AG09319 (cell line): ENCODE measurements around the gene TPRN.
A peak's percentile ranks its signal among the peaks of the same experiment; 100 is the strongest.

Source experiments
- DNase-seq: peaks from one replicate; pipeline ENCODE4 v3.0.0-alpha.2; 2010; ENCODE audit warnings: low read depth; ENCODE audit errors: extremely low read depth
- TF ChIP-seq, protein P1 (sequence below): IDR thresholded peaks from 2 replicates; pipeline ENCODE4 v1.5.1; 2011; ENCODE audit warnings: low read depth, mild to moderate bottlenecking, inconsistent platforms, low read length, moderate library complexity

Gene TPRN

DNA sequence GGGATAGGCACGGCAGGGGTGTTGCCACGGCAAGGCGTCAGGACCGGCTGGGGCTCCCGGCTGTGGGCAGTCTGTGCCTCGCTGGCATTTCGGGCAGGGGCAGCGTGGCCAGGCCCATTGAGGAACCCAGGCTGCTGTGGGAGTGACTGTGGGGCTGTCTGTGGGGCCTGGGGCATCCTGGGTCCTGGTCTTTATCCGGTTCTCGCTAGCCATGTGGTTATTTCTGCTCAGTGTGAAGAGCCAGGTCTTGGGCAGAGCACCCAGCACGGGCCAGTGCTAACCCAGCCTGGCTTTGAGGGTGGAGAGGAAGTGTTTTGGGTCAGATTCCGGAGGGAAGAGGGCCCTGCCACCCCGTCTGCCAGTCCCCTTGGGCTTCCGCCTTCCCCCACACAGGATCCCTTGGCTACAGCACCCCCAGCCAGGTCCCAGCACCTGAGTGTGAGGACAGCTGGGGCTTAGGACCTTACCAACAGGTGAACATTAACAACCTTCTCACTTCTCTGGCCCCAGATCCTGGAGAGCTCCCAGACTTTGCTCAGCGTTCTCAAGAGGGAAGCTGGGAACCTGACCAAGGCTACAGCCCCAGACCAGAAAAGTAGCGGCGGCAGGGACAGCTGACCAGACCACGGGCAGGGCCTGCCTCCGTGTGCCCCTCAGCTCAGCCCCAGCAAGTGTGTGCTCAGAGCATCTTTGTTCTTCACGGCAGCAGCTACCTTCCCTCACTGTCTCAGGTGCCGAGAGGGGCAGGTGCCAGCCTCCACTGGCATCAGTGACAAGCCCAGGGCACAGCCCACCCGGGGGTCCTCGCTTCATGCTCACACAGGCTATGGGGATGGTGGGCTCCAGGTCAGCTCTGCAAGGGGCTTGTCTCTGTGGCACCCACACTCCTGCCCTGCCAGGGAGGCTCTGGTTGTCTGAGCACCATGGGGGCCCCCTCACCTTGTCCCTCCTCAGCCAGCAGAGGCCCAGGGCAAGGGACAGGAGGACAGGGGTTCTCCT is 10.9 kb downstream of the TPRN start:
- TF ChIP-seq, protein P1, sequence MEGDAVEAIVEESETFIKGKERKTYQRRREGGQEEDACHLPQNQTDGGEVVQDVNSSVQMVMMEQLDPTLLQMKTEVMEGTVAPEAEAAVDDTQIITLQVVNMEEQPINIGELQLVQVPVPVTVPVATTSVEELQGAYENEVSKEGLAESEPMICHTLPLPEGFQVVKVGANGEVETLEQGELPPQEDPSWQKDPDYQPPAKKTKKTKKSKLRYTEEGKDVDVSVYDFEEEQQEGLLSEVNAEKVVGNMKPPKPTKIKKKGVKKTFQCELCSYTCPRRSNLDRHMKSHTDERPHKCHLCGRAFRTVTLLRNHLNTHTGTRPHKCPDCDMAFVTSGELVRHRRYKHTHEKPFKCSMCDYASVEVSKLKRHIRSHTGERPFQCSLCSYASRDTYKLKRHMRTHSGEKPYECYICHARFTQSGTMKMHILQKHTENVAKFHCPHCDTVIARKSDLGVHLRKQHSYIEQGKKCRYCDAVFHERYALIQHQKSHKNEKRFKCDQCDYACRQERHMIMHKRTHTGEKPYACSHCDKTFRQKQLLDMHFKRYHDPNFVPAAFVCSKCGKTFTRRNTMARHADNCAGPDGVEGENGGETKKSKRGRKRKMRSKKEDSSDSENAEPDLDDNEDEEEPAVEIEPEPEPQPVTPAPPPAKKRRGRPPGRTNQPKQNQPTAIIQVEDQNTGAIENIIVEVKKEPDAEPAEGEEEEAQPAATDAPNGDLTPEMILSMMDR: no peak
- DNase-seq: no peak

DNA sequence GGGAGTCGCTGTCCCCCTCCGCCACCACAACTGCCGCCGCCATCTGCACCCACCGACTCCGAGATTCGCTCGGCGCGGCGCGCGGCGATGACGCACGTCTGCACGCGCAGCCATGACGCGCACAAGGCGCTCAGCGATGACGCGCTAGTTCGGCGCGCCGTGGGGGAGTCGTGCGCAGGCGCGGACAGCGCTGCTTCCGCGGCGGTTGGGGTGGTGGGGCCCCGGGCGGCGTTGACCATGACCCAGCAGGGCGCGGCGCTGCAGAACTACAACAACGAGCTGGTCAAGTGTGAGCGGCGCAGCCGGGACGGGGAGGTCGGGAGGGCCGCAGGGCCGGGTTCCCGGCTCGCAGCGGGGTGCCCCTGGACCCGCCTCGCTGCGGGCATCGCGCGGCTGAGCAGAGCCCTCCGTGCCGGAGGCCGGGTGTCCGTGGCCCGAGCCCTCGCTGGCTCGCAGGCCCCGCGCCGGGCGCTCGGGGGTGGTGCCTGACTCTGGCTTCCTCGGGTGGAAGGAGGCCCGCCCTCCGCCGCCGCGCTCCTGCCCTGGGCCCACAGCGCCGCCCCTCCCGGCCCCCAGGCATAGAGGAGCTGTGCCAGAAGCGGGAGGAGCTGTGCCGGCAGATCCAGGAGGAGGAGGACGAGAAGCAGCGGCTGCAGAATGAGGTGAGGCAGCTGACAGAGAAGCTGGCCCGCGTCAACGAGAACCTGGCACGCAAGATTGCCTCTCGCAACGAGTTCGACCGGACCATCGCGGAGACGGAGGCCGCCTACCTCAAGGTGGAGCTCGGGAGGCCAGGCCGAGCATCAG is 11.8 kb downstream of the TPRN start, which contains the start of the genes ANAPC2 and SSNA1:
Gene ANAPC2 (minus strand): TSS at position 71 of the 807 bp plus-strand sequence. CDS start 28 bp downstream, at position 43.
Gene SSNA1 (plus strand): TSS at position 187 of the 807 bp plus-strand sequence. CDS start 51 bp downstream, at position 238.
- DNase-seq: peak; percentile 78

DNA sequence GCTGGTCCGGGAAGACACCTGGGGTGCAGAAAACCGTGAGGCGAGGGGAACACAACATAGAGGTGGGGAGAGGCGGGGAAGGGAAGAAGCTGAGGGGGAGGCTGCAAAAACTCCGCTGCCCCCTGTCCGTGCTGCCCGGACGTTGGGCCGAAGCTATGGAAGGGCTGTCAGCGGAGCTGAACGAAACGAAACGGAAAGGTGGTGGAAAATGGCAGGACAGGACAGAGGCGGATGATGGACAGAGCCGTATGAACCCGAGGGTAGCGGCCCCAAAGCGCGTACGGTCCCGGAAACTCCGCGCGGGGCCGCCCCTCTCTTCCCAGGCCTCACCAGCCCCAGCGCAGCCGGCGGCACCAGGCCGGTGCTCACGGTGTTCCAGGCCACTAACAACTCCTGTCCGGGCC is 12.5 kb downstream of the TPRN start:
- TF ChIP-seq, protein P1: no peak
- DNase-seq: no peak

More for the DNA sequence above, 11.8 kb downstream of the TPRN start, which contains the start of the genes ANAPC2 and SSNA1:
- TF ChIP-seq, protein P1: peak; percentile 47

DNA sequence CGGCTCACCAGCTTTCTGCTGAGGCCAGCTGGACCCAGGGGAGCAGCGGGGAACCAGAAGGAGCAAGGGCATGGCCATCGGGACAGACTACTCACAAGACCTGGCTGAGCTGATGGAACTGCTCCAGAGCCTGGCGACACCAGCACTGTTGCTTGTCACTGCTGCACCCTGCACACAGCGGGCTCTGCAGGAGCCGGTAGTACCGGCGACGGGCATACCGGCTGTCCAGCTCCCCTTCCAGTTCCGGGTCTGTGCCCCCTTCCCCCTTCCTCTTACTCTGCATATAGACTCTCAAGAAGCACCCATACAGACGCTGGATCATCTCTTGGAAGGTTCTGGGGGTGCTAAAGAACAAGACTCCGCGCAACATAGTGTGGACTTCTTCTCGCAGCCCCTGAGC is 13.2 kb downstream of the TPRN start:
- DNase-seq: no peak
- TF ChIP-seq, protein P1: no peak

DNA sequence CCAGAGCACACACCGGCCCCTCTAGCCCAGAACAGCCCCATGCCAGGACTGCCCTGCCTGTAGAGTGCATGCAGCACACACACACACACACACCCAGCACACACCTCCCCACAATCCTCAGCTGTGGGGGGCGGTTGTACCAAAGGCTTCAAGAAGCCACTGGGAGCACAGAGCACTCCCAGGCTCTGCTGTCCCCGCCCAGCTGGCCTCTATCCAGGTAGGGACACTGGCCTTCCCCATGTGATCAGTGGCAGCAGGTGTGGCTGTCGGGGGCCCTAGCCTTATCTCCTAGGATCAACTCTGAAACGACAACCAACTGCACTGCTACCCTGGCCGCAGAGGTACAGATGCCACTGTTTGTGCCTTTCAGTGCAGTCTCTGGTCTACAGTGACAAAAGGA is 14.2 kb downstream of the TPRN start:
- TF ChIP-seq, protein P1: no peak
- no peak for DNase-seq

DNA sequence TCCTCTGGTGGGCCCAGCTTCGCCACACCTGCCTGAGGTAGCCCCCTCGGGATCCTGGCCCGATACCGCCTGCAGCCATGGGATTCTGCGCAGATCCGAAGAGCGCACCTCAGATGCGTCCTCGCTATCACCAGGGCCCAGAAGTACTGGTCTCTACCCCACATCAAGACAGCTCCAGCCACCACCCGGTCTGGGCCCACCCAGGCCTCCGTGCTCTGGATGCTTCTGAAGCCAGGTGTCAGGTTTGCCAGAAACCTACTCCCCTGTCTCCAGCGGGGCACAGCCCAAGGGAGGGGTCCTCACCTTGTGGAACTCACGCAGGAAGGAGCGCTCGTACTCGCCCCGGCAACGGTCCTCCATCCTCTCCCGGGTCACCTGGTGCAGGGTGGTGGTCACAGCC is 14.6 kb downstream of the TPRN start:
- TF ChIP-seq, protein P1: no peak
- DNase-seq: no peak
